DND-41 (cell line): Measurements from ENCODE around the gene MRPL20.
"Not testable (repeated sequence)": the region's sequence is repeated elsewhere in the genome, so short reads cannot be mapped to it uniquely, and the experiment has no call there.

Experiments
- ATAC-seq: fragments of 200-7000 bp; cut with Tn5 transposase; 3 replicates; pipeline ENCODE4 v1.9.1; 2021; ENCODE audit warnings: low read depth; ENCODE audit not compliant: insufficient read depth
- DNase-seq: peaks from one replicate; pipeline ENCODE4 v3.0.0-alpha.2; 2020
- H2AFZ ChIP-seq: 2 replicates; pipeline ENCODE4 v1.6.0; 2012; ENCODE audit warnings: low read depth, low read length
- H3K27ac ChIP-seq: 2 replicates; pipeline ENCODE4 v1.5.1; 2012; ENCODE audit warnings: low read length, inconsistent platforms
- H3K27me3 ChIP-seq: fragments of 200-600 bp; sonication (generic); 2 replicates; pipeline ENCODE4 v1.6.0; 2012; ENCODE audit warnings: low read length, mild to moderate bottlenecking, inconsistent platforms; ENCODE audit not compliant: insufficient read depth, poor library complexity
- H3K36me3 ChIP-seq: 2 replicates; pipeline ENCODE4 v1.5.1; 2012; ENCODE audit warnings: low read length, inconsistent platforms; ENCODE audit not compliant: insufficient read depth
- H3K4me1 ChIP-seq: 2 replicates; pipeline ENCODE4 v1.5.1; 2012; ENCODE audit warnings: mild to moderate bottlenecking, low read length; ENCODE audit not compliant: insufficient read depth
- H3K4me2 ChIP-seq: 2 replicates; pipeline ENCODE4 v1.6.0; 2012; ENCODE audit warnings: mild to moderate bottlenecking, moderate library complexity, low read length, inconsistent platforms; ENCODE audit not compliant: insufficient read depth
- H3K4me3 ChIP-seq, 2 experiments: fragments of 200-600 bp in 1 of 2; shearing (Covaris generic) in 1 of 2; 2 replicates each; pipeline ENCODE4 v1.5.1; 2012 to 2016; ENCODE audit warnings: inconsistent platforms in 2 of 2, low read length in 2 of 2, mild to moderate bottlenecking in 2 of 2, low read depth in 1 of 2, moderate library complexity in 1 of 2
- H3K79me2 ChIP-seq: 2 replicates; pipeline ENCODE4 v1.6.0; 2012; ENCODE audit warnings: low read length, inconsistent platforms; ENCODE audit not compliant: insufficient read depth
- H3K9ac ChIP-seq: 2 replicates; pipeline ENCODE4 v1.6.0; 2012; ENCODE audit warnings: low read depth, mild to moderate bottlenecking, inconsistent platforms, low read length, moderate library complexity
- H3K9me3 ChIP-seq: 2 replicates; pipeline ENCODE4 v1.5.1; 2012; ENCODE audit warnings: low read length, moderate library complexity, mild to moderate bottlenecking, inconsistent platforms; ENCODE audit not compliant: insufficient read depth, severe bottlenecking
- H4K20me1 ChIP-seq: 2 replicates; pipeline ENCODE4 v1.6.0; 2012; ENCODE audit warnings: low read length; ENCODE audit not compliant: insufficient read depth
- EZH2 ChIP-seq: IDR thresholded peaks from 3 replicates; pipeline ENCODE4 v1.6.1; 2012; ENCODE audit warnings: borderline replicate concordance, low read depth, mild to moderate bottlenecking, moderate library complexity, low read length, inconsistent platforms; ENCODE audit not compliant: severe bottlenecking
- TF ChIP-seq, protein P1 (sequence below): IDR thresholded peaks from 2 replicates; pipeline ENCODE4 v1.5.1; 2012; ENCODE audit warnings: borderline replicate concordance, low read length, moderate library complexity, mild to moderate bottlenecking; ENCODE audit not compliant: poor library complexity, severe bottlenecking; ENCODE audit errors: extremely low read depth

The MRPL20 gene

DNA sequence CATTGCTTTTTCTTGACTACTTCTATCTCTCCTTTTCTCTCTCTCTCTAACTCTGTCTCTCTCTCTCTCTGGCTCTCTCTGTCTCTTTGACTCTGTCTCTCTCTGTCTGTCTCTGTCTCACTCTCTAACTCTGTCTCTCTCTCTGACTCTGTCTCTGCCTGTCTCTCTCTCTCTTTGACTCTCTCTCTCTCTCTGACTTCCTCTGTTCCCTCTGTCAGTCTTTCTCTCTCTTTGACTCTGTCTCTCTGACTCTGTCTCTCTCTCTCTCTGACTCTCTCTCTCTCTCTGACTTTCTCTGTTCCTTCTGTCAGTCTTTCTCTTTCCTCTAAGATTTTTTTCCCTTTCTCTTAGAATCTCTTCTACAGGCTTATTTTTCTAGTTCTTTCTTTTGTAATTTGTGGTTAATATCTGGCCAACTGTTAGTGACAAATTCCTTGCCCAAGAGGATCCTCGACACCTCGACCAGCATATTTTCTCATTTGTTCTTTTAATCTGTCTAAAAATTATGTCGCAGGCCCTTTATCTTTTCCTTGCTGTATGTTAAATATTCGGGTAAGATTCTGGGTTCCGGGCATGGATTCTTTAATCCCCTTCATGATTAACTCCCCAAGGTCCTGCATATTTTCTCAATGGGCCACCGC is 42.1 kb upstream of the MRPL20 start, which contains the start of gene ATAD3C:
ATAD3C (plus strand) TSS at position 591 of the 641 bp plus-strand sequence. CDS start 995 bp downstream, outside the sequence.
- Histone ChIP-seq H3K4me1 (no peaks in the 10 kb centered on the region), H3K4me3 (no peak within 1 kb of the TSS), H3K27me3 (no peaks in the 10 kb centered on the region), H3K9ac (no peak within 1 kb of the TSS), H2AFZ (no peak within 1 kb of the TSS), H3K4me2 (no peak within 1 kb of the TSS), H3K79me2 (no peaks in the 10 kb centered on the region), H3K27ac (no peak within 1 kb of the TSS), H3K9me3 (no peaks in the 10 kb centered on the region), H3K36me3 (no peaks in the 10 kb centered on the region), H4K20me1 (no peaks in the 10 kb centered on the region)
- DNase-seq (no peak), ATAC-seq (no peak)
- TF ChIP-seq, protein P1, sequence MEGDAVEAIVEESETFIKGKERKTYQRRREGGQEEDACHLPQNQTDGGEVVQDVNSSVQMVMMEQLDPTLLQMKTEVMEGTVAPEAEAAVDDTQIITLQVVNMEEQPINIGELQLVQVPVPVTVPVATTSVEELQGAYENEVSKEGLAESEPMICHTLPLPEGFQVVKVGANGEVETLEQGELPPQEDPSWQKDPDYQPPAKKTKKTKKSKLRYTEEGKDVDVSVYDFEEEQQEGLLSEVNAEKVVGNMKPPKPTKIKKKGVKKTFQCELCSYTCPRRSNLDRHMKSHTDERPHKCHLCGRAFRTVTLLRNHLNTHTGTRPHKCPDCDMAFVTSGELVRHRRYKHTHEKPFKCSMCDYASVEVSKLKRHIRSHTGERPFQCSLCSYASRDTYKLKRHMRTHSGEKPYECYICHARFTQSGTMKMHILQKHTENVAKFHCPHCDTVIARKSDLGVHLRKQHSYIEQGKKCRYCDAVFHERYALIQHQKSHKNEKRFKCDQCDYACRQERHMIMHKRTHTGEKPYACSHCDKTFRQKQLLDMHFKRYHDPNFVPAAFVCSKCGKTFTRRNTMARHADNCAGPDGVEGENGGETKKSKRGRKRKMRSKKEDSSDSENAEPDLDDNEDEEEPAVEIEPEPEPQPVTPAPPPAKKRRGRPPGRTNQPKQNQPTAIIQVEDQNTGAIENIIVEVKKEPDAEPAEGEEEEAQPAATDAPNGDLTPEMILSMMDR, result no peak
- no peak for TF ChIP-seq EZH2

GRCh38 chr1:1446631-1447030 is 39.5 kb upstream of the MRPL20 start:
- ATAC-seq, H3K27ac ChIP-seq, H4K20me1 ChIP-seq, H3K79me2 ChIP-seq, H3K9ac ChIP-seq, H3K27me3 ChIP-seq, H3K9me3 ChIP-seq, H3K4me2 ChIP-seq, DNase-seq, H2AFZ ChIP-seq, H3K4me3 ChIP-seq, H3K36me3 ChIP-seq, H3K4me1 ChIP-seq: not testable (repeated sequence)

GRCh38 chr1:1442069-1442770 is 35.1 kb upstream of the MRPL20 start:
- no peak overlapping the region for H3K27ac ChIP-seq
- no peaks in the 10 kb centered on the region for H4K20me1 ChIP-seq
- no peaks in the 10 kb centered on the region for H3K9me3 ChIP-seq
- no peaks in the 10 kb centered on the region for H3K4me1 ChIP-seq
- H2AFZ ChIP-seq, result no peak overlapping the region
- H3K79me2 ChIP-seq, result no peaks in the 10 kb centered on the region
- DNase-seq (no peak), ATAC-seq (no peak)
- TF ChIP-seq EZH2, result no peak
- TF ChIP-seq, protein P1, result no peak
- H3K9ac ChIP-seq, result no peak overlapping the region
- H3K27me3 ChIP-seq, result no peaks in the 10 kb centered on the region
- no peak overlapping the region for H3K4me2 ChIP-seq
- H3K36me3 ChIP-seq, result no peaks in the 10 kb centered on the region
- H3K4me3 ChIP-seq, result no peak overlapping the region
